Fibroblast of peridontal ligament (primary cell): ENCODE data around the gene NSUN4.
"Not testable (repeated sequence)": the region's sequence is repeated elsewhere in the genome, so short reads cannot be mapped to it uniquely, and the experiment has no call there.

Source experiments
- DNase-seq: peaks from one replicate; pipeline ENCODE4 v3.0.0-alpha.2; 2010; ENCODE audit errors: extremely low read depth

Gene NSUN4

DNA sequence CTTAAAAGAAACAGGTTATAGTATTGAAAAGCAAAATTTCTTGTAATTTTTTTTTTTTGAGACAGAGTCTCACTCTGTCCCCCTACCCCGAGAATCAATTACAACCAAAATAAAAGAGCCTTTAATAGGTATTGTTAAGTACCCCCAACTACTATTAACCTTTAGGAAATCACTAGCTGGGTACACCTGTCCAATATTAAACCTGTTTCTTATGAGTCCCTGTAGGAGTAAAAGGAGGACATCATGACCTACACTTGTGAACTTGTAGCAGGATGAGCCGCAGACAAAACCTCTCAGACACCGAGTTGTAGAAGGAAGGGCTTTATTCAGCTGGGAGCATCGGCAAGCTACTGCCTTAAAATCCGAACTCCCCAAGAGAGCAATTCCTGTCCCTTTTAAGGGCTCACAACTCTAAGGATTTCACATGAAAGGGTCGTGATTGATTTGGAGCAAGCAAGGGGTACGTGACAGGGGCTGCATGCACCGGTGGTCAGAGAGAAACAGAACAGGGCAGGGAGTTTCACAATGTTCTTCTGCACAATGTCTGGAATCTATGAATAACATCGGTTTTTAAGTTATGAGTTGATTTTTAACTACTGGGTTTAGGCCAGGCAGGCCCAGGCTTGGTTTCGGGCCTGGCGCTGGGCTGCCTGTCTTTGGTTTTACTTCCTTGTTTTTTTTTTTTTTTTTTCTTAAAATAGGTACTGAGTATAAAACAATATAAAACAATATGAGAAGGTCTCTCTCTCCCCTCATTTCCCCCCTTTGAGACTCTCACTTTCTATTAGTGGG, 15.1 kb upstream of the NSUN4 start:
- DNase-seq, result not testable (repeated sequence)

DNA sequence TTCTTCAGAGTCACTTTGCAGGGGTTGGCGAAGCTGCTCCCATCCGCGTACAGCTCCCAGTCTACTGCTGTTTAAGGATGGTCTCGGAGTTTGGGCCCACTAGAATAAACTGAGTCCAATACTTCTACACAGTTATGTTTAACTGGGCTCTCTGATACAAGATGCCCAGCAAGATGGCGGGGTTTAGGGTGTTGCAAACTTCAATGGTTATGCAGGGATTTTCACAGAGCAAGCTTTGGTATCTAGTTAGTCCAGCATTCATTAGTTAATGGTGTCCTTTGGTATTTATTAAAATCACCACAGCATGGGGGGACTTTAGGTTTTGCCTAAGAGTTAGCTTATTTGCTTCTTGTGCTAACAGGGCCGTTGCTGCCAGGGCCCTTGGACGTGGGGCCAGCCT, 12.4 kb upstream of the NSUN4 start:
- not testable (repeated sequence) for DNase-seq

DNA sequence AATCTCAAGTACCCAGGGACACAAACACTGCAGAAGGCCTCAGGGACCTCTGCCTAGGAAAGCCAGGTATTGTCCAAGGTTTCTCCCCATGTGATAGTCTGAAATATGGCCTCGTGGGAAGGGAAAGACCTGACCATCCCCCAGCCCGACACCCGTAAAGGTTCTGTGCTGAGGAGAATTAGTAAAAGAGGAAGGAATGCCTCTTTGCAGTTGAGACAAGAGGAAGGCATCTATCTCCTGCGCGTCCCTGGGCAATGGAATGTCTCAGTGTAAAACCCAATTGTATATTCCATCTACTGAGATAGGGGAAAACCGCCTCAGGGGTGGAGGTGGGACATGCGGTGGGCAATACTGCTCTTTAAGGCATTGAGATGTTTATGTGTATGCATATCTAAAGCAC, 10.8 kb upstream of the NSUN4 start:
- DNase-seq, result not testable (repeated sequence)

DNA sequence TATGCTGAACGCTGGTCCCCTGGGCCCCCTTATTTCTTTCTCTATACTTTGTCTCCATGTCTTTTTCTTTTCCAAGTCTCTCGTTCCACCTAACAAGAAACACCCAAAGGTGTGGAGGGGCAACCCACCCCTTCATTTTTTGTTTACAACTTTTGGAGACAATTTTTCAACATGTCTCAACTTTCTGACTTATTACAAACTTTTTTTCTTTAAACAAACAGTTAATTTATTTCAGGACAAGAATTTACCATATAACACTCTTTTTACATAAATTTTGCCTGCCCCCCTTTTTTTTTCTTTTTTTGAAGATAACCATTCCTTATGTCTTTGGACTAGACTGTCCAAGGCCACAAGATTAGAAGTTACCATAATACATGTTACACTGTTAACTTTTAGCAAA, 10.2 kb upstream of the NSUN4 start:
- not testable (repeated sequence) for DNase-seq

DNA sequence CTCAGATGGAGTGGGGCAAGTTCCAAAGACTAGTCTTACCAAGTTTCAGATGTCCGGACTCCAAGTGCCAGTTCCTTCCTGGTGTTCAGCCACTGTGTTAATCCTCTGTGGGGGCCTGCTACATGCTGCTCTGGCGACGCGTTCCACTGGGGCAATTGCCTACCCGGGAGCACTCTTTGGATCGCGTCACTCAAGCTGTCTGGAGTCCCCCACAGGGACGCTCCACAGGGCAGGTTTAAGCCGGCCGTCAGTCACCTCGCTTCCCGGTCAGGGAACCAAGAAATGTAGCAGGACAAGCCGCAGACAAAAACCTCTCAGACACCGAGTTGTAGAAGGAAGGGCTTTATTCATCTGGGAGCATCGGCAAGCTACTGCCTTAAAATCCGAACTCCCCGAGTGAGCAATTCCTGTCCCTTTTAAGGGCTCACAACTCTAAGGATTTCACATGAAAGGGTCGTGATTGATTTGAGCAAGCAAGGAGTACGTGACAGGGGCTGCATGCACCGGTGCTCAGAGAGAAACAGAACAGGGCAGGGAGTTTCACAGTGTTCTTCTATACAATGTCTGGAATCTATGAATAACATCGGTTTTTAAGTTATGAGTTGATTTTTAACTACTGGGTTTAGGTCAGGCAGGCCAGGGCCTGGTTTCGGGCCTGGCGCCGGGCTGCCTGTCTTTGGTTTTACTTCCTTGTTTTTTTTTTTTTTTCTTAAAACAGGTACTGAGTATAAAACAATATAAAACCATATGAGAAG, 8.6 kb upstream of the NSUN4 start:
- not testable (repeated sequence) for DNase-seq

DNA sequence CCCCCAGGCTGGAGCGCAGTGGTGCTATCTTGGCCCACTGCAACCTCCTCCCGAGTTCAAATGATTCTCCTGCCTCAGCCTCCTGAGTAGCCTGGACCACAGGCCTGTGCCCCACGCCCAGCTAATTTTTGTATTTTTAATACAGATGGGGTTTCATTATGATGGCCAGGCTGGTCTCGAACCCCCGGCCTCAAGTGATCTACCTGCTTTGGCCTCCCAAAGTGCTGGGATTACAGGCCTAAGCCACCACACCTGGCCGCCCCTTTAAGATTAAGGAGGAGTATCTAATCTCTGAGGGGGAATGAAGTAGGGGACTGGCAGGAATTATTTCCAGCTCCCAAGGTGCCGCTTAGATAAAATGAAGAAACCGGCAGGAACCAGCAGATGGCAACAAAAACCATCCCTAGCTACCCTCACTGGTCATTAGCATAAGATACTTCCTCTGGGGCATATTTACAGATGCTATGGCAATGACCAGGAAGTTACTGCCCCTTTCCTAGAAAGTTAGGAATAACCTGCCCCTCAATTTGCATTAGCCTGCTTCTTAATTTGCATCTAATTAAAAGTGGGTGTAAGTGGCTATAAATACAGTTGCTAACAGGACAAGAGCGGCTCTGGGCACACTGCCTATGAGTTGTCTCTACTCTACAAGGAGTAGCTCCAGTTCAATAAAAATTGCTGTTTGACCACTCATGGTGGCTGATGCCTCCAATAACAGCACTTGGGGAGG, 7.1 kb upstream of the NSUN4 start:
- peak; percentile 39 for DNase-seq

DNA sequence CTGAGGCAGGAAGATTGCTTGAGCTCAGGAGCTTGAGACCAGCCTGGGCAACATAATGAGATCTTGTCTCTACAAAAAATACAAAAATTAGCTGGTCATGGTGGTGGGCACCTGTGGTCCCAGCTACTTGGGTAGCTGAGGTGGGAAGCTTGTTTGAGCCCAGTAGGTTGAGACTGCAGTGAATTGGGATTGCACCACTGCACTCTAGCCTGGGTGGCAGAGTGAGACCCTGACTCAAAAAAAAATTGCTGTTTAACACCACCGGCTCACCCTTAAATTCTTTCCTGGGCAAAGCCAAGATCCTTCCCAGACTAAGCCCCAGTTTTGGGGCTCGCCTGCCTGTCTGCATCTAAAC, 6.6 kb upstream of the NSUN4 start:
- no peak for DNase-seq

DNA sequence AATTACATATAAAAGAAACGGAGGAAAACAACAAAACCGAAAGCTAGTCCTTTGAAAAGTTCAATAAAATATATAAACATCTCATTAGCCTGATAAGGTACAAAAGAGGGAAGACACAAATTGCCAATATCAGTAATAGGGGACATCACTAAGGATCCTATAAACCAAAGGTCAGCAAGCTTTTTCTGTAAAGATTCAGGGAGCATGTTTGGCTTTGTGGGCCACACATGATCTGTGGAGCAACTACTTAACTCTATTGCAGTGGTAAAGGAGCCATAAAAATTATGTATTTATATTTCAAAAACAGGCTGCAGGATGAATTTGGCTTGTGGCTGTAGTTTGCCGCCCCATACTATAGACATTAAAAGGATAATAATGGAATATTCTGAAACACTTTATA, 5.5 kb upstream of the NSUN4 start:
- no peak for DNase-seq

DNA sequence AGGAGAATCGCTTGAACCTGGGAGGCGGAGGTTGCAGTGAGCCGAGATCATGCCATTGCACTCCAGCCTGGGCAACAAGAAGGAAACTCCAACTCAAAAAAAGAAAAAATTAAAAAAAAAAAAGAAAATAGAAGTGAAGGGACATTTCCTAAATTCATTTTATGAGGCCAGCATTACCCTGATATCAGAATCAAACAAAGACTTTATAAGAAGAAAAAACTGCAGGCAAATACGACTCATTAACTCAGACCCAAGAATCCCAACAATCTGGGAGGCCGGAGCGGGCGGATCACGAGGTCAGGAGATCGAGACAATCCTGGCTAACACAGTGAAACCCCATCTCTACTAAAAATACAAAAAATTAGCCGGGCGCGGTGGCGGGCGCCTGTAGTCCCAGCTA, 3.2 kb upstream of the NSUN4 start:
- DNase-seq, result not testable (repeated sequence)

DNA sequence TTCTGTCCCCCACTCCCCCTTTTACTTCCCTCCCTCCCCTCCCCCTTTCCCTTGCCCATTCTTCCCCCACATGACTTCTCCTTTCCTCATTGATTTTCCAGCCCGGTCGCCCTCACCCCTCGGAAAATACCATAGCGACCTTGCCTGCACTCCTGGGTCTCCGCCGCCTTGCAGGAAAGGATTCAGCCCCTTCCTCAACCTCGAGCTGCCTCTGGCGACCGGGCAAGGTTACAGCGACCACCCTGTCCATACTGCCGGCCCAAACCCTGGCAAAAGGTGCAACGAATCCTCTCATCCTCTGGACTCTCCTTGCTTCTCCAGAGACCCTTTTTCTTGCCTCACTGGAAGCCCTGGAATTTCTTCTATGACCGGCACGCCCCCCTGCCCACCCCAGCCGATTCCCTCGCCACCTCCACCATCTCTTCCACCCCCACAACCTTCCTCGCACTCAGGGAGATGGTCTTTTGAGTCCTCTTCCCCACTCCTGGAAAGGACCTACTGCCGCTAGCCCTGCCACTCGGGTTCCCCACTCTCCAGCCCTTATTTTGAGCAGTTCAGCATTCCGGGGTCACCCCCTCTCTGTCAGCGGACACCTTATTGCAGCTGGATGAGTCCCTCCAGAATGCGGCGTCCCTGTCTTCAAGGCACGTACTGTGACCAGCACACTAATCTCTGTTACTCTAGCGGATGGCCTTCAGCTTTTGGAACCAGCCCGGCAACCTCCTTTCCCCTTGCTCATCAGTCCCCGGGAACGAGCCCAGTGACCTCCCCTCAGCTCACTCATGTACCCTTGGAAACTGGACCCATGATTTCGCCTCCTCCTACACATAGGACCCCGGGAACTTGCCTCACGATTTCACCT, 846 bp downstream of the NSUN4 start:
- DNase-seq, result no peak

DNA sequence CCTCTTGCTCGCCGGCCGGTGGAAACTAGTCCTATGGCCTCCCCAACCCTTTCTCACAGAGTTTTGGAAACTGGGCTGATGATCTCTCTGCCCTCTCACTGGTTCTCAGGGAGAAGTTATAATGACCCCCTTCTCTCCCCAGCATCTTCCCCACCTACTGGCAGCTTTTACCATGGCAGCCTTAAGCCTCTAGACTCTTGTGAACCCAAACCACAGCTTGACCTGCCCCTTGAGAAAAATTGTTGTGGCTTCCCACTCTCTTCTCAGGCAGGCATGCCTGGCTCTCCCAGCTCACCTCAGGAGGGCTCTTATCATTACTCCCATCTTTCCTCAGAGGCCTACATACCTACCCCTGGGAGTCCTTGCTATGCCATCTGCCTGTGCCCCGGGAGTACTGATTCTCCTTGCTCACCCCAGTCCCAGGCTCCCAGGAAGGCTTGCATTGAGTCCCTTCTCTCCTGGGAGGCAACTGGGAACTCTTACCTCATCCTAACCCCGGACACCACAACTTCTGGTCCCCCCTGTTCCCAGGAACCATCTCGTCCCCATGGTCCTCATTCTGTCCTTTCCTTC, 1.6 kb downstream of the NSUN4 start:
- DNase-seq, result peak; percentile 36

DNA sequence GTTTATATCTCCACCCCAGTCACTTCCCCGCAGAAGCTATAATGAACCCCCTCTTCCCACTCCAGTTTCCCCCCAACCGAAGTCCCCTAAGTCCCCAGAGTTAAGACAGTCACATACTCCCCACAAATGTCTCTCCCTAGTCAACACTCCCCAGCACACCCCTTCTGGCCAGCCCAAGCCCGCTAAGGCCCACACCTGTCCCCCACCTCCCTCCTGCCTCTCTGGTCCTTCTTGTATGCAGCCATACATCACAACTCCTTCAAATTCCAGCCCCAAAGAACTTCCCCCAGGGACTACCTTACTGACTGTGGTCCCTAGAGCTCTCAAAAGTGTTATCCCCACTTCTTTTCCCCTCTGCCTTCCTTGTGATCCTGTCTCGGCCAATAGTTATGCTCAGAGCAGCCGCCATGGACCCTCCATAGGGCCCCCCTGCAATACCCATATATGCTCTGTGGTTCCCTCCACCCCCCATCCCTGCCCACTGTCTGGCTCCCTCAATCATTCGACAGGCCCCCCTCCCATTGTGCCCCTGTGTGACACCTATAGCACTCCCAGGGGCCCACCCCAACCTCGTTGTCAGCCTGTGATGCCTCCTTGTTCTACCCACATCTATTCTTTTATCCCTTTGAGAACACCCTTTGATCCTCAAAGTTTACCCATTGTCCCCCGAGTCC, 2.2 kb downstream of the NSUN4 start:
- DNase-seq, result no peak

DNA sequence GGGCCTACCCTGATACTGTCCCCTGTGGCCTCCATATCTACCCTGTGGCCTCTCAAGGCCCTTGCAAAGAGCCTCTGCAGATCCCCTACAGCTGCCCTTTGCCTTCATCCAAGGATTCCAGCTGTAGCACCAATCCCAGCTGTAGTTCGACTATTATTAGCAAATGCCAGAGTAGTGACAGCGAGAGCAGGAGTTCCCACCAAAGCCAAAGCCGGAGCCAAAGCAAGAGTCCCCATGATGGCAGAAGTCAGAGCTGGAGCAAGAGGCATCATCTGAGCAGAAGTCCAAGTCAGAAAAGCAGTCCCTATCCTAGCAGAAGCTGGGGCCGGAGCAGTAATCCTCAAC, 2.7 kb downstream of the NSUN4 start:
- no peak for DNase-seq

DNA sequence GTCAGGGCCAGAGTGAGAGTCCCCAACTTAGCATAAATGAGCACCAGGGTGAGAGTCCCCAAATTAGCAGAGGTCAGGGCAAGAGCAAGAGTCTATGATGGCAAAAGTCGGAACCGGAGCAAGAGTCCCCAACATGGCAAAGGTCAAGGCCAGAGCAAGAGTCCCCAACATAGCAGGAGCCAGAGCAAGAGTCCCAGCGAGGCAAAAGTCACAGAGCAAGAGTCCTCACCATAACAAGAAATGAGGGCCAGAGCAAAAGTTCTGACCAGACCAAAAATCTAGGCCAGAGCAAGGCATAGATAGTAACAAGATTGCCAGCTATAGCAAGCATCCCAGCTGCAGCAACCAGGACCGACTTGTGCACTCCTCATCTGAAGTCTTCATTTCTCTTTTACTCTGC, 3.1 kb downstream of the NSUN4 start:
- no peak for DNase-seq

DNA sequence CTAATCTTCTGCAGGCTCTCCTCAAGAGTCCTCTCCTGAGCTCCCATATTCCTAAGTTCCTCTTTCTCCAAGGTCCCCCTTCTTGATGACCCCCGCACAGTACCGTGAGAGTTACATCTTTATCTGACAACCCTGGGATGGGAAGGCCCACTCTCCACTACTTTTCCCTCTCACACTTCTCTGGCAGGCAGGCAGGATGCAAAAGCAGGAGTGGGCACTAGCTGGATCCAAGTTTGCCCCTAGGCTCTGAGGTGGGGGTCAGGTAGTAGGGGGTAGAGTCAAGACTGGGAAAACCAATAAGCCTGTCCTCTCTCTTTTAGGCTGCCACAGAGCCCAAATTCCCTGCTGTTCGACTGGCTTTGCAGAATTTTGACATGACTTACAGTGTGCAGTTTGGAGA, 3.9 kb downstream of the NSUN4 start:
- DNase-seq, result no peak

DNA sequence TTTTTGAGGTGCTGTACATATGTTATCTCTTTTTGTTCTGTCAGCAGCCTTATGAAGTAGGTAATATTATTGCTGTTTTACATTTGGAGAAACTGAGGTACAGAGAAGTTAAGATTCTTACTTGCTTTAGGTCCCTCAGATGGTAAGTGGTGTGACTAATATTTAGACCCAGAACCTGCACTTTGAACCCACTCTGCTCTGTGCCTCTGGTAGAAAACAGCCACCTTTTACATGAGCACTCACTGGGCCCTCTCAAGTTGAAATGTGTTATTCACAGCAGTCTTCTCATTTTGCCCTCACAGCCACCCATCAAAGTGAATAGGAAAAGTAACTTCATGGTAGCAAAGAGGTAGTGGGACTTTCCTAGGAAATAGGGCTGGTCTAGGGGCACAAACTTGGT, 4.7 kb downstream of the NSUN4 start:
- no peak for DNase-seq

DNA sequence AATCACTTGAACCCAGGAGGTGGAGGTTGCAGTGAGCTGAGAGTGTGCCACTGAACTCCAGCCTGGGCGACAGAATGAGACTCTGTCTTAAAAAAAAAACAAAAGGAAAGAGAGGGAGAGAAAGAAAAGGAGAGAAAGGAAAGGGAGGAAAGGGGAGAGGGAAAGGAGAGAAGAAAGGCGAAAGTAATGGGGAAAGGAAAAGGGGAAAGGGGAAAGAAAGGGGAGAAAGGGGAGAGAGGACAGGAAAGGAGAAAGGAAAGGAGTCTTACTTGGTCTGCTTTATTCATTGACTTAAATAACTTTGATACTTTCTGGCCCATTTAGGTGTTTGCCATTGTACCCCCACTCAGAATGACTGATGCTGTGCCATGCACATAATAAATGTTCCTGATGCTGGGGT, 11.8 kb downstream of the NSUN4 start:
- no peak for DNase-seq

DNA sequence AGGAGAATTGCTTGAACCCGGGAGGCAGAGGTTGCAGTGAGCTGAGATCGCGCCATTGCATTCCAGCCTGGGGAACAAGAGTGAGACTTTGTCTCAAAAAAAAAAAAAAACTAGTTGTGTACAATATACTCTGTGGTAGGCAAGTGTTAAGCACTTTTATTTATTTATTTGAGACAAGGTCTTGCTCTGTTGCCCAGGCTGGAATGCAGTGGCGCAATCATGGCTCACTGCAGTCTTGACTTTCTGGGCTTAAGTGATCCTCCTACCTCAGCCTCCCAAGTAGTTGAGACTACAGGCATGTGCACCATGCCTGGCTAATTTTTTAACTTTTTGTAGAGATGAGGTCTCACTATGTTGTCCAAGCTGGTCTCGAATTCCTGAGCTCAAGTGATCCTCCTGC, 15.3 kb downstream of the NSUN4 start:
- not testable (repeated sequence) for DNase-seq

DNA sequence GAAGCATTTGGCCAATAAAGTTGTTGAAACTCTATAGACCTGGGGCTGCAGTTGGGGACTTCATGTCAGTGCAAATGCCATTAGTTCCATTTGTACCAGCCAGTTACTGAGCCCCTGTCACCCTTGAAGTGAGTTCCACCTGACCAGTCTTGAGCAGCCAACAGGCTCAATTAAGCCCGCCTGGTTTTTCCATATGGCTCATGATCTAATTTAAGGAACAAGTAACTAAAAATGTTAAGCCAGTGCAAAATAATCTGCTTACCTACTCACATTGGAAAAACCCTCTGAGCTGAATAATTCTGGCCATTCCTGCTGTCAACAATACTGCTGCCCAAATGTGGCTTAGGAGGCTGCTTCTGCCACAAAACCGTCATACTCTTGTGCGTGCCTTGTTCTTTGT, 21.6 kb downstream of the NSUN4 start:
- DNase-seq, result no peak

DNA sequence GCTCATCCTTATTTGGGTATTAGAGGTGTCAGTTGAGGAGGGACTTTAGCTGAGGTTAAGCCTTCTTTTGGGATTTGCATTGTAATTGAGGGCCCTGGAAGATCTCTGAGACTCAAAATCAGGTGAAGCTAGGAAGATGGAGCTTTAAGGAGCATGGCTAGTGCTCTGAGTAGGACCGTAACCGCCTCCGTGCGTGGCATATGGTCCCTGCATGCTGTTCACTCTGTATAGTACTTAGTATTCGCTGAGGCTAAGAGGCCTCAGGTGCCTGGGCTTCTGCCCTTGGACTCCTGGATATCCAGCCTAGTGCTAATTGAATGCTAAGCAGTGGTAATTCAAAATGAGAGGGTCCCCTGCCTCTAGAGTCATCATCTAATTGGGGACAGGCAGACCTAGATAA, 22.5 kb downstream of the NSUN4 start:
- DNase-seq, result no peak

DNA sequence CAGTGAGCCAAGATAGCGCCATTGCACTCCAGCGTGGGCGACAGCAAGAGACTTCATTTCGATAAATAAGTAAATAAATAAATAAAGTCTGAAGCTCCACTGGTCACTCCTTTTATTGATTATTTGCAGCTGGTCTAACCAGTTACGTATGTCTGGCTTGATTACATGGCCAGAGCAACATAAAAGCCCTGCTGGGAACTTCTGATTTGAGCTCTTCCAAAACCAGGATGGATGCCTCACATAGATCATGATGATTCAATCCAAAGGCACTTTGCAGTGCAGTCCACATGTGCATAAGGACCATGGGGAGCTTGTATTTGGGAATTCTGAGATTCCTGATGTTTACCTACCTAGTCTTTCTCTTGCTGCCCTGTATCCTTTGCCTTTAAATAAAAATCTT, 24.0 kb downstream of the NSUN4 start:
- DNase-seq, result peak; percentile 78
